ENCODE results near the gene PIGA.
"Not testable (repeated sequence)": the region's sequence is repeated elsewhere in the genome, so short reads cannot be mapped to it uniquely, and the experiment has no call there.

PIGA gene

GRCh38 chrX:15319075-15319474, 16.2 kb downstream of the PIGA start:
- TF ChIP-seq CTCF (IDR thresholded peaks at IDR 0.05; ENCODE audit: insufficient read depth, low read length, missing control alignments) = no peak
- no peak overlapping the region for H3K4me3 ChIP-seq (ENCODE audit: low read depth, low read length)
- DNase-seq (ENCODE audit: low read depth, low spot score) = no peak
- ChIA-PET POLR2A (no interaction called here), CTCF (no interaction called here)

- H3K4me3 ChIP-seq (ENCODE audit: low read depth, low read length) = no peak within 1 kb of the TSS
- ChIA-PET POLR2A (no interaction called here), CTCF (no interaction called here)
- no peak for TF ChIP-seq CTCF (IDR thresholded peaks at IDR 0.05; ENCODE audit: insufficient read depth, low read length, missing control alignments)
- no peak for DNase-seq (ENCODE audit: low read depth, low spot score)
Measured at GRCh38 chrX:15315509-15315908, 19.8 kb downstream of the PIGA start, which contains the start of gene ASB11. Gene ASB11, minus strand, starts transcription at chrX:15315640. Its CDS starts 35 bp downstream, at chrX:15315605.

- DNase-seq (ENCODE audit: low read depth, low spot score) = no peak
- no peak for TF ChIP-seq CTCF (IDR thresholded peaks at IDR 0.05; ENCODE audit: insufficient read depth, low read length, missing control alignments)
- H3K4me3 ChIP-seq (ENCODE audit: low read depth, low read length) = no peak overlapping the region
- ChIA-PET CTCF (no interaction called here), POLR2A (no interaction called here)
Measured at GRCh38 chrX:15314472-15314871, 20.9 kb downstream of the PIGA start.

- ChIA-PET CTCF (interaction anchor here (1.9 kb wide), 1 partner anchor 11 kb away, joined by 9 read pairs; no protein-coding TSS in a partner anchor), POLR2A (no interaction called here)
- no peak for DNase-seq (ENCODE audit: low read depth, low spot score)
- no peak for TF ChIP-seq CTCF (IDR thresholded peaks at IDR 0.05; ENCODE audit: insufficient read depth, low read length, missing control alignments)
- no peak overlapping the region for H3K4me3 ChIP-seq (ENCODE audit: low read depth, low read length)
Measured at GRCh38 chrX:15311119-15311518, 24.2 kb downstream of the PIGA start.

GRCh38 chrX:15310117-15310516, 25.2 kb downstream of the PIGA start:
- no peak for DNase-seq (ENCODE audit: low read depth, low spot score)
- CTCF ChIA-PET = no interaction called here
- no peak overlapping the region for H3K4me3 ChIP-seq (ENCODE audit: low read depth, low read length)
- TF ChIP-seq CTCF (IDR thresholded peaks at IDR 0.05; ENCODE audit: insufficient read depth, low read length, missing control alignments) = no peak
- POLR2A ChIA-PET = no interaction called here

- CTCF ChIA-PET; DNase-seq (ENCODE audit: low read depth, low spot score); POLR2A ChIA-PET; H3K4me3 ChIP-seq (ENCODE audit: low read depth, low read length): not testable (repeated sequence)
Measured at GRCh38 chrX:15305899-15306298, 29.4 kb downstream of the PIGA start.

GRCh38 chrX:15301924-15302323, 33.4 kb downstream of the PIGA start:
- TF ChIP-seq CTCF (IDR thresholded peaks at IDR 0.05; ENCODE audit: insufficient read depth, low read length, missing control alignments) = no peak
- H3K4me3 ChIP-seq (ENCODE audit: low read depth, low read length) = no peak overlapping the region
- POLR2A ChIA-PET = no interaction called here
- CTCF ChIA-PET = no interaction called here
- no peak for DNase-seq (ENCODE audit: low read depth, low spot score)

Measured in AG04449 (cell line).